Coronary artery (tissue), 2 donors: Measurements from ENCODE around the gene C1GALT1C1L.
"Not testable (repeated sequence)": the region's sequence is repeated elsewhere in the genome, so short reads cannot be mapped to it uniquely, and the experiment has no call there.

Experiments
- DNase-seq: peaks from one replicate; pipeline ENCODE4 v3.0.0-alpha.2; 2017; ENCODE audit warnings: low spot score
- H3K27ac ChIP-seq, 2 donors: fragments of 200-600 bp; sonication (generic); one replicate each; pipeline ENCODE4 v1.5.1; 2016 to 2019
- H3K4me3 ChIP-seq: fragments of 200-600 bp; sonication (generic); 2 replicates; pipeline ENCODE4 v1.5.1; 2016; ENCODE audit warnings: mild to moderate bottlenecking, moderate library complexity
- CTCF ChIP-seq: fragments of 200-600 bp; sonication (generic); IDR thresholded peaks from one replicate; pipeline ENCODE4 v1.5.1; 2019; ENCODE audit warnings: antibody characterized with exemption

The C1GALT1C1L gene

GRCh38 chr2:43714164-43714563 is 37.9 kb upstream of the C1GALT1C1L start:
- no peak for TF ChIP-seq CTCF
- DNase-seq: no peak
- no peak overlapping the region for H3K27ac ChIP-seq
- no peak overlapping the region for H3K4me3 ChIP-seq

GRCh38 chr2:43710866-43711265 is 34.6 kb upstream of the C1GALT1C1L start:
- TF ChIP-seq CTCF: no peak

GRCh38 chr2:43708891-43709290 is 32.7 kb upstream of the C1GALT1C1L start:
- no peak overlapping the region for H3K4me3 ChIP-seq
- no peak for TF ChIP-seq CTCF
- H3K27ac ChIP-seq: no peak overlapping the region
- DNase-seq: no peak

More at GRCh38 chr2:43710866-43711265, 34.6 kb upstream of the C1GALT1C1L start:
- no peak for DNase-seq
- H3K4me3 ChIP-seq: no peak overlapping the region
- H3K27ac ChIP-seq: no peak overlapping the region

- DNase-seq: no peak
- Histone ChIP-seq H3K4me3 (no peak overlapping the region), H3K27ac (no peak overlapping the region)
- no peak for TF ChIP-seq CTCF
These were observed 31.9 kb upstream of the C1GALT1C1L start for GRCh38 chr2:43708178-43708577.

DNA sequence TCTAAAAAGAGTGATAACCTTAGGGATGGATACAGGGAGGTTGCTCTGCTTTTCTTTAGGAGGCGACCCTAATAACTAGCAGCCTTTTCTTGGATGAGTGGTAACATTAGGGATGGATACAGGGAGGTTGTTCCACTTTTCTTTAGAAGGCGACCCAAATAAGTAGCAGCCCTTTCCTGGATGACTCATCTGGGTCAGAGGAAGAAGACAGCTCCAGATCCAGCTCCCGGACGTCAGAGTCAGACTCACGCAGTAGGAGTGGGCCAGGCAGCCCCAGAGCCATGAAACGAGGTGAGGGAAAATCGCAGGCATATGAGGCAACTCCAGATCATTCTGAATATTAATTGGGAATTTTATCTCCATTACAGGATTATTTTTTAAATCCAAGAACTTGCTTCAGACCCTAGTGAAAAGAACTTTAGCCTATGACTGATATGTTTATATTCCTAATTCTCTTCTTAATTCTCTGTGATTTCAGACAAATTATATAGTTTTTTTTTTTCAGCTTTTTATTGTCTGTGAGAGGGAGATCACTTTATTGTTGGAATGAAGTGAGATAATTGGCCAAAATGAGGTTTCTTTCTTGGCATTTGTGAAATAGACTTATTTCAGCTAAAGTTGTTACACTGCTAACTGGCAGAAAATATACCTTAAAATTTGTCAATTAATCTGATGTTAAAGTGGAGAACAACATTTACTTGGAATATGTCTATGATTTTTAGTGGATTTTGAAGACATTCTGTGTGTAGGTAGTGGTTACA is 31.2 kb upstream of the C1GALT1C1L start:
- H3K4me3 ChIP-seq: no peak overlapping the region
- no peak overlapping the region for H3K27ac ChIP-seq
- DNase-seq: peak; percentile 78
- no peak for TF ChIP-seq CTCF

DNA sequence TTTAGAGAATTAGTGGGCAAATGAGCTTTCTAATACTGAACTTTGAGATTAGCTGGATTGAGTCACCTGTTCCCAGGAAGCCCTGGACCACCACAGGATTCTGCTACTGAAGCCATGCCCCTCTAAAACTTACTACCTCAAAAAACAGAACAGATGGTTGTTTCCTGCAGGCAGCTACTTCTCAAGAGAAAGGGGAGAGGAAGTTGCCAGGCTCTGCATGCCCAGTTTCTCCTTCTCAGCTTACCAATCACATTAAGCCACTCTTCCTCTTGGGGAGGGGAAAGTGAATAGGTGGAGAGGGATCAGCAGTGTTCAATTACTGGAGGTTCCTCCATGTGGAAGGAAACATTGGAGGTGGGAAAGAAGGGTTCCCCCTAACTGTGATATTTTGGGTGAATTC is 24.9 kb upstream of the C1GALT1C1L start:
- H3K27ac ChIP-seq: no peak overlapping the region
- no peak overlapping the region for H3K4me3 ChIP-seq
- TF ChIP-seq CTCF: no peak
- DNase-seq: no peak

- no peak for DNase-seq
- H3K27ac ChIP-seq: peak overlapping the region in 1 of 2 donors; percentile 64
- no peak overlapping the region for H3K4me3 ChIP-seq
- TF ChIP-seq CTCF: no peak
These were observed 23.5 kb upstream of the C1GALT1C1L start for GRCh38 chr2:43699761-43700160.

GRCh38 chr2:43698140-43698539 is 21.9 kb upstream of the C1GALT1C1L start:
- DNase-seq, H3K4me3 ChIP-seq, H3K27ac ChIP-seq: not testable (repeated sequence)
